ENCODE results near the gene PHF13.

PHF13 gene

GRCh38 chr1:6613361-6614018, at the start of gene PHF13:
PHF13 (plus strand) TSS chr1:6613731; CDS start chr1:6614067, 336 bp downstream.
- peak; percentile 99 for DNase-seq (ENCODE audit: low read depth in 2 of 2)

GRCh38 chr1:6569033-6569432, 44.5 kb upstream of the PHF13 start:
- no peak for DNase-seq (ENCODE audit: low read depth in 2 of 2)

GRCh38 chr1:6570100-6570499, 43.4 kb upstream of the PHF13 start:
- no peak for DNase-seq (ENCODE audit: low read depth in 2 of 2)

GRCh38 chr1:6570987-6571386, 42.5 kb upstream of the PHF13 start:
- DNase-seq (ENCODE audit: low read depth in 2 of 2): no peak

- DNase-seq (ENCODE audit: low read depth in 2 of 2): no peak
These were observed 40.7 kb upstream of the PHF13 start for GRCh38 chr1:6572653-6573383.

- no peak for DNase-seq (ENCODE audit: low read depth in 2 of 2)
These were observed 39.4 kb upstream of the PHF13 start for GRCh38 chr1:6574025-6574620.

GRCh38 chr1:6574818-6575217, 38.7 kb upstream of the PHF13 start:
- no peak for DNase-seq (ENCODE audit: low read depth in 2 of 2)

GRCh38 chr1:6577831-6578525, 35.6 kb upstream of the PHF13 start:
- DNase-seq (ENCODE audit: low read depth in 2 of 2): no peak

GRCh38 chr1:6578624-6579373, 34.7 kb upstream of the PHF13 start:
- DNase-seq (ENCODE audit: low read depth in 2 of 2): no peak

GRCh38 chr1:6579374-6580118, 34.0 kb upstream of the PHF13 start, which contains the start of gene ZBTB48:
ZBTB48 (plus strand) TSS chr1:6579994; CDS start chr1:6580610, 616 bp downstream.
- peak; percentile 92 to 96 for DNase-seq (ENCODE audit: low read depth in 2 of 2)

- DNase-seq (ENCODE audit: low read depth in 2 of 2): no peak
These were observed 33.4 kb upstream of the PHF13 start for GRCh38 chr1:6580119-6580592.

GRCh38 chr1:6580593-6581409, 32.7 kb upstream of the PHF13 start:
- no peak for DNase-seq (ENCODE audit: low read depth in 2 of 2)

GRCh38 chr1:6581561-6582305, 31.8 kb upstream of the PHF13 start:
- no peak for DNase-seq (ENCODE audit: low read depth in 2 of 2)

GRCh38 chr1:6582370-6582769, 31.2 kb upstream of the PHF13 start:
- no peak for DNase-seq (ENCODE audit: low read depth in 2 of 2)

- no peak for DNase-seq (ENCODE audit: low read depth in 2 of 2)
These were observed 29.1 kb upstream of the PHF13 start for GRCh38 chr1:6584126-6585080.

- no peak for DNase-seq (ENCODE audit: low read depth in 2 of 2)
These were observed 28.3 kb upstream of the PHF13 start for GRCh38 chr1:6585081-6585722.

GRCh38 chr1:6585841-6586240, 27.7 kb upstream of the PHF13 start:
- DNase-seq (ENCODE audit: low read depth in 2 of 2): no peak

Measured in activated CD4-positive, alpha-beta T cell treated with anti-CD3 and anti-CD28 coated beads for 24 hours (primary cell).